HG03175 (cell line): ENCODE data around the gene PRPF4.
"Not testable (repeated sequence)": the region's sequence is repeated elsewhere in the genome, so short reads cannot be mapped to it uniquely, and the experiment has no call there.

Experiments used
- ATAC-seq: cut with Tn5 transposase; IDR thresholded peaks from one replicate; pipeline ENCODE4 v1.9.1; 2021; ENCODE audit warnings: mild to moderate bottlenecking, moderate library complexity; ENCODE audit not compliant: unreplicated experiment

Gene PRPF4

GRCh38 chr9:113275157-113276131 lies at the start of gene PRPF4, which contains the start of gene CDC26:
PRPF4 (plus strand) TSS chr9:113275658; CDS start chr9:113275744, 86 bp downstream.
CDC26 (minus strand) TSS chr9:113275572; CDS start chr9:113272507, 3,065 bp downstream.
- ATAC-seq: peak; percentile 98

GRCh38 chr9:113227436-113227835 lies 48.0 kb upstream of the PRPF4 start:
- no peak for ATAC-seq

- ATAC-seq: no peak
These were observed 47.3 kb upstream of the PRPF4 start for GRCh38 chr9:113228130-113228665.

GRCh38 chr9:113231701-113232100 lies 43.8 kb upstream of the PRPF4 start:
- no peak for ATAC-seq

- not testable (repeated sequence) for ATAC-seq
These were observed 39.7 kb upstream of the PRPF4 start for GRCh38 chr9:113235701-113236255.

- no peak for ATAC-seq
These were observed 38.4 kb upstream of the PRPF4 start for GRCh38 chr9:113237026-113237425.

- no peak for ATAC-seq
These were observed 37.1 kb upstream of the PRPF4 start for GRCh38 chr9:113238202-113238858.

GRCh38 chr9:113238859-113239232 lies 36.6 kb upstream of the PRPF4 start:
- ATAC-seq: no peak

- no peak for ATAC-seq
These were observed 34.3 kb upstream of the PRPF4 start for GRCh38 chr9:113241161-113241560.

GRCh38 chr9:113244556-113244955 lies 30.9 kb upstream of the PRPF4 start:
- no peak for ATAC-seq

GRCh38 chr9:113245894-113246293 lies 29.6 kb upstream of the PRPF4 start:
- no peak for ATAC-seq

GRCh38 chr9:113246928-113247327 lies 28.5 kb upstream of the PRPF4 start:
- ATAC-seq: no peak

GRCh38 chr9:113247640-113248039 lies 27.8 kb upstream of the PRPF4 start:
- ATAC-seq: no peak

- not testable (repeated sequence) for ATAC-seq
These were observed 25.8 kb upstream of the PRPF4 start for GRCh38 chr9:113249661-113250060.

- ATAC-seq: no peak
These were observed 24.7 kb upstream of the PRPF4 start for GRCh38 chr9:113250807-113251206.

- no peak for ATAC-seq
These were observed 20.5 kb upstream of the PRPF4 start for GRCh38 chr9:113254991-113255390.

- no peak for ATAC-seq
These were observed 20.0 kb upstream of the PRPF4 start for GRCh38 chr9:113255438-113255837.

- ATAC-seq: no peak
These were observed 17.6 kb upstream of the PRPF4 start for GRCh38 chr9:113257863-113258262.

- ATAC-seq: no peak
These were observed 17.2 kb upstream of the PRPF4 start for GRCh38 chr9:113258282-113258681.

- ATAC-seq: no peak
These were observed 13.4 kb upstream of the PRPF4 start for GRCh38 chr9:113261917-113262671.

- ATAC-seq: no peak
These were observed 9.3 kb upstream of the PRPF4 start for GRCh38 chr9:113266174-113266573.
